Activated T-cell treated with anti-CD3 and anti-CD28 coated beads, Interleukin-2, amount 50 U/mL, for 24 hours (primary cell): Measurements from ENCODE around the gene PDSS2.
"Not testable (repeated sequence)": the region's sequence is repeated elsewhere in the genome, so short reads cannot be mapped to it uniquely, and the experiment has no call there.

Experiments used
- DNase-seq: peaks from one replicate; pipeline ENCODE4 v3.0.0-alpha.2; 2020
- H3K27ac Mint-ChIP-seq: 2 replicates; pipeline ENCODE4 v1.8.0; 2020; ENCODE audit warnings: mild to moderate bottlenecking, mixed read lengths
- H3K27me3 Mint-ChIP-seq: 2 replicates; pipeline ENCODE4 v1.8.0; 2020; ENCODE audit warnings: mixed read lengths
- H3K36me3 Mint-ChIP-seq: 2 replicates; pipeline ENCODE4 v1.8.0; 2020; ENCODE audit warnings: low read depth, mixed read lengths
- H3K4me1 Mint-ChIP-seq: 2 replicates; pipeline ENCODE4 v1.8.0; 2020; ENCODE audit warnings: low read depth, mixed read lengths
- H3K4me3 Mint-ChIP-seq: 2 replicates; pipeline ENCODE4 v1.8.0; 2020; ENCODE audit warnings: mild to moderate bottlenecking, moderate library complexity, mixed read lengths
- H3K9me3 Mint-ChIP-seq: 2 replicates; pipeline ENCODE4 v1.8.0; 2020; ENCODE audit warnings: mixed read lengths

Gene PDSS2

DNA sequence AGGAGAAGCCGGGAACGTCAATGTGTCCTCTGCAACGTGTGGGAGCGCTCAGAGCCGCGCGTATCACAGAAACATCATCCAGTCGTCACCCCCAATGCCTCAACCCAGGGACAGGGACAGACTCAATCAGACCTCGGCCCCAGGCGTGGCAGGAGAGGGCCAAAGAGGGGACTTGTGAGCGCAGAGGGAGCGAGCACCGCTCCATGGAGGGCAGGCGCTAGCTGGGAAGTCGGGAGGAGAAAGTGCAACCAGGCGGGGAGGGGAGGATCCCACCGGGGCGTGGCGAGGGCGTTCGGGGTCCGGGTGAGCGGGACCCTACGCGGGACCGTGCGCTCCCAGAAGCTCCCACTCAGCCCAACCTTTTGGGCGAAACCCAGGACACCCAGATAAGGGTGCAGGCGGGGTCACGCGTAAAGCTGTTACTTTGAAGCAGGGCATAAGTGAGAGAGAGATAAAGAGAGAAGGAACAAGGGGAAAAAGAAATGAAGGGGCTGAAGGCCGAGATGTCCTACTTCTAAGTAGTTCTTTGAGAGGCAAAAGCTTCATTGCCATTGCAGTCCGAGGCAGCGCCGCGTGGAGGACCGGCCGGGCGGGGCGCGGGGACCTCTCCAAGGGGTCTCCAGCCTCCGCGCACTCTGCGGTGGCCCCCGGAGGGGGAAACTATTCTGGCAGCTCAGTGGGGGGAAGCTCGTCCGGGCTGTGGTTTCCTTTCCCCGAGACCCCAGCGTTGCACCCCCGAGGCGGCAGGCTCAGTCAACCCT is 29.7 kb upstream of the PDSS2 start:
- H3K4me1 Mint-ChIP-seq, result peaks cover 25% of the 10 kb centered on the region
- DNase-seq, result peak; percentile 58
- peaks cover 5% of the 10 kb centered on the region for H3K36me3 Mint-ChIP-seq
- no peaks in the 10 kb centered on the region for H3K9me3 Mint-ChIP-seq
- H3K27ac Mint-ChIP-seq, result peak overlapping the region; percentile 82
- H3K27me3 Mint-ChIP-seq, result peaks cover 44% of the 10 kb centered on the region
- peak overlapping the region; percentile 82 for H3K4me3 Mint-ChIP-seq

DNA sequence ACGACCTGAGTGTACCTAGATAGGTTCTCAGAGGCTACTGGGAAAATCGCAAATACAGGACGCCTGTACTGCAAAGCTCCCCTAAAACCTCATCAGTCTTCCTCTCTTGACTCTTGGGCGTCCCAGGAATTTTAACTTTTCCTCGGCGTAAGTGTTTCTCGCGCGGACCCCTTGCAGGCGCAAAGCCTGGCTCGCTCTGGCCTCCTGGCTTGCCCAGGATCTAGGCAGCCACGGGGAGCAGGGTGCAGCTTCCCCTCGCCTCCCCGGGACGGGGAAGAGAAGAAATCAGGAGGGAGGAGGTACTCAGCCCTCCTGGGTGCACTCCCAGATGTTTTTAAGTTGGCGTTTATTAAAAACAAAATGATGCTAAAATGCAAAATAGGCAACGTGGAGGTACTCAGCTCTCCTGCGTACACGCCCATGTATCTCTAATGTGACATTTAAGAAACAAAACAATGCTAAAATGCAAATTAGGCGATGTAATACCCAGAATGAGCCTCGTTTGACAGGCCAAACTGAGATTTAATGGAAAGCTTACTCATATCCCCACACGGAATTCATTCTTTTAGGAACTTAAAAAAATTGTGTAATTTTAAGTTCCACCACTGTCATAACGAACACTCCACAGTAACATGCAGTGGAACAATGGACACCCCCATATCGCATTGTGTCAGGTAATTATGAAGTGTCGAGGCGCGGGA is 29.0 kb upstream of the PDSS2 start:
- peaks cover 25% of the 10 kb centered on the region for H3K4me1 Mint-ChIP-seq
- H3K4me3 Mint-ChIP-seq, result peak overlapping the region; percentile 82
- peak overlapping the region; percentile 82 for H3K27ac Mint-ChIP-seq
- no peaks in the 10 kb centered on the region for H3K9me3 Mint-ChIP-seq
- peak; percentile 32 for DNase-seq
- H3K36me3 Mint-ChIP-seq, result peaks cover 5% of the 10 kb centered on the region
- H3K27me3 Mint-ChIP-seq, result peaks cover 50% of the 10 kb centered on the region

DNA sequence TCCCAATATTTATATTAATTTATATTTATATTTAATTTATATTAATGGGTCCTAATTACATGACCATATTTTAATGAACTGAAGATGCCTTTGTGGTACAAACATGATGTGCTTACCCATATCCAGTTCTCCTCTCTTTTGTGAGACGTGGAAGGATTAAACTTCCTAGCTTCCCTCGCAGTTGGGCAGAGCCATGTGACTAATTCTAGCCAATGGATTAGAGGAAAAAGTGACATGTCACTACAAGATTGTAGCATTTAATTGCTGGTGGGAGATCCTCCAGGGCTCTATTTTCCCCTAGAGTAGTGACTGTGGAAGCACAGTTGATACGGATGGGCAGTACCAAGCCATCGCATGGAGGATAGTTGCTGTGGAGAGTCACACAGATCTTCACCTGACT is 25.8 kb upstream of the PDSS2 start:
- peaks cover 72% of the 10 kb centered on the region for H3K27me3 Mint-ChIP-seq

DNA sequence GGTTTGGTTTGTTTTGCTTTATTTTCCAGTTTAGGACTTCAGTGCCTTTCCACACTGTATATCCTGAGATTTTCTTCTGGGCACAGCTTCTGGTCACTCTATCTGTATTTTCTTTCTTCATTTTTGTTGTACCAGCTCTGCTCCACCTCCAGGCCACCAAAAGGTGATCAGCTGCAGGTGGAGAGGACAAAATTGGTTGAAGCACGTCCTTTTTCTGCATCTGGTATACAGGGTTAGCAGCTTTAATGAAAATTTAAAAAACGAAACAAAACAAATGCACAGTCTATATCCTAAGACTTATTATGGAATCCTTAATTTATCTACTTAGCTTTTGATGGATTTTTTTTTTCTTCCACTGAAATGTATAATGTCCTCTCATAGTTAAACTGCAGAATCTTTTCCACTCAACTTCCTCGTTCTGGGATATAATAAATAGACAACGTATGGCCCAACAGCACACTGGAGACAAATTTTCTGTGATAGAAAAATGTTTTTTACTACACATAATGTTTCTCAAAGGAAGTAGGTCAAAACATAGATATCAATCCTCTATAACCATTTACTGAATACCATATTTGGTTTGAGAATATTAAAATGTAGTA is 19.8 kb upstream of the PDSS2 start:
- Mint-ChIP-seq H3K4me3 (no peak overlapping the region), H3K27me3 (peaks cover 36% of the 10 kb centered on the region), H3K36me3 (no peaks in the 10 kb centered on the region), H3K4me1 (no peaks in the 10 kb centered on the region), H3K27ac (no peak overlapping the region), H3K9me3 (no peaks in the 10 kb centered on the region)
- DNase-seq, result no peak

More for the DNA sequence above, 25.8 kb upstream of the PDSS2 start:
- H3K4me1 Mint-ChIP-seq, result peaks cover 15% of the 10 kb centered on the region
- no peak for DNase-seq
- H3K9me3 Mint-ChIP-seq, result no peaks in the 10 kb centered on the region
- H3K27ac Mint-ChIP-seq, result no peak overlapping the region
- no peak overlapping the region for H3K4me3 Mint-ChIP-seq
- H3K36me3 Mint-ChIP-seq, result no peaks in the 10 kb centered on the region

DNA sequence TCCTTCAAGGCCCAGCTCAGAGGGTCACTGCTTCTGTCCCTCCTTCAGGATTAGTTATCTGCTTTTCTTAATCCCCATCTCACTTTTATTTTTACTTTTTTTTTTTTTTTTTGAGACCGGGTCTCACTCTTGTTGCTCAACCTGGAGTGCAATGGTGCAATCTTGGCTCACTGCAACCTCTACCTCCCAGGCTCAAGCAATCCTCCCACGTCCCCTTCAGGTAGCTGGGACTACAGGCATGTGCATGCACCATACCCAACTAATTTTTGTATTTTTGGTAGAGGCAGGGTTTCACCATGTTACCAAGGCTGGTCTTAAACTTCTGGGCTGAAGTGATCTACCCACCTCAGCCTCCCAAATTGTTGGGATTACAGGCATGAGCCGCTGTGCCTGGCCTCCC is 16.5 kb upstream of the PDSS2 start:
- H3K9me3 Mint-ChIP-seq, H3K4me1 Mint-ChIP-seq, H3K36me3 Mint-ChIP-seq, H3K27ac Mint-ChIP-seq, H3K4me3 Mint-ChIP-seq, DNase-seq: not testable (repeated sequence)
- H3K27me3 Mint-ChIP-seq, result peaks cover 18% of the 10 kb centered on the region

DNA sequence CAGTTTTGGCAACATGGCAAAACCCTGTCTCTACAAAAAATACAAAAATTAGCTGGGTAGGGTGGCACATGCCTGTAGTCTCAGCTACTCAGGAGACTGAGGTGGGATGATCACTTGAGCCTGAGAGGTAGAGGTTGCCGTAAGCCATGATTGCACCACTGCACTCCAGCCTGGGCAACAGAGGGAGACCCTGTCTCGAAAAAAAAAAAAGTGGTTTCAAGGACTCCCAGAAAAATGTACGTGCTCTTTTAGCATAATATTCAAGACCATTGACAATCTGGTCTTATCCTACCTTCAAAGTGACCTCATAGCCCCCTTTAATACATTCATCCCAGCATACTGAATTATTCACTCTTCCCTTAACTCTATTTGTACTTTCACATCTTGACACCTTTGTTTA is 16.0 kb upstream of the PDSS2 start:
- H3K27me3 Mint-ChIP-seq, result peaks cover 17% of the 10 kb centered on the region
- not testable (repeated sequence) for H3K36me3 Mint-ChIP-seq, H3K4me1 Mint-ChIP-seq, H3K27ac Mint-ChIP-seq, DNase-seq, H3K9me3 Mint-ChIP-seq, H3K4me3 Mint-ChIP-seq

DNA sequence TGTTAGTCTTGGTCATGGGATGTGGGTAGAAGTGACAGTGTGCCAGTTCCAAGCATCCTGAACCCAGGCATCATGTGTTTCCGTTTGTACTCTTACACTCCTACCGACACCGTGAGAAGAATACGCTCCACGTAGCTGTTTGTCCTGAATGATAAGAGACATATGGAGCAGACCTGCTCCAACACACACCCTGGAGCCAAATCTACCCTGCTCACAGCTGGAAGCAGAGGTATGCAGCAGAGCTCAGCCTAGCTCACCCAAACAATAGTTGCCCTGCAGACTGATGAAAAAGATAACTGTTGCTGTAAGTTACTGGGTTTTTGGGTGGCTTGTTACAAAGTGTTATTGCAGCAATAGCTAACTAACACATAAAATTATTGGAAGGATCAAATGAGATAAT is 14.3 kb upstream of the PDSS2 start:
- peaks cover 23% of the 10 kb centered on the region for H3K27me3 Mint-ChIP-seq
- no peaks in the 10 kb centered on the region for H3K4me1 Mint-ChIP-seq
- no peak overlapping the region for H3K27ac Mint-ChIP-seq
- no peak for DNase-seq
- no peaks in the 10 kb centered on the region for H3K36me3 Mint-ChIP-seq
- no peaks in the 10 kb centered on the region for H3K9me3 Mint-ChIP-seq
- no peak overlapping the region for H3K4me3 Mint-ChIP-seq

DNA sequence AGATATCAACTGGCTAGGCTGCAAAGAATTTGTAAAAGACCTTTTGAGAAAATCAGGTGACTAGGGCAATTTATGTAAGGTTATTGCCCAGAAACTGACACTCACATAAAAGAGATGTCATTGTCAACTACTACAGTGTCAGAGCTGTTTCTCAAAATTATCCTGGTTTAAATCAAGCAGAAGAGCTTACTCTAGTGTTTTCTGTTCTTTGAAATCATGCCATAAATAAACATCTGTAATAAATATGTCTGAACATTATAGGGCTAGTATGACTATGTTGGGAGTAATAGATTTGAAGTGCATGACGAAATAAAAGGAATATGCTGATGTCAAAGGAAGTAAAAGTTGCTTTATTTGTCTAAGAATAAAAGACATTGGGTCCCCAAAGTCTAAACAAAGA is 11.0 kb upstream of the PDSS2 start:
- no peak overlapping the region for H3K4me3 Mint-ChIP-seq
- H3K27ac Mint-ChIP-seq, result no peak overlapping the region
- H3K27me3 Mint-ChIP-seq, result peaks cover 22% of the 10 kb centered on the region
- H3K36me3 Mint-ChIP-seq, result no peaks in the 10 kb centered on the region
- H3K4me1 Mint-ChIP-seq, result no peaks in the 10 kb centered on the region
- DNase-seq, result no peak
- H3K9me3 Mint-ChIP-seq, result no peaks in the 10 kb centered on the region

DNA sequence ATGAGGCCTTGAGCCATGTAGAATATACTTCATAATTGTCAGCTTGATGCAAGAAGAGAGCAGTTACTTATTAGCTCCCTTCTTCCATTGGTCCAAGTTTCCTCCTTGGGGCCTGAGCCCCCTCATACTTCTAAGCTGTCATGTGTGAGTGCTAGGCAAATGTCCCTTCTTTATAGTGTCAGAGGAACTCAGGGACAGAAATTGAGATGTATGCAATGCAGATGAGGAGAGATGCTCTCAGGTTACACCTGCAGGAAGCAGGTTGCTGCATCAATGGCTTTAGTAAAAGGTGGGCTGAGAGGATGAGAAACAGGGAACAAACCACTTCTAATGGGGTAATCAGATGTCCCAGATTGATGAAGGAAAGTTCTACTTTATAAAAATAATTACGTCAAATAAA is 6.7 kb upstream of the PDSS2 start:
- Mint-ChIP-seq H3K9me3 (no peaks in the 10 kb centered on the region), H3K4me1 (no peaks in the 10 kb centered on the region), H3K36me3 (no peaks in the 10 kb centered on the region), H3K4me3 (no peak overlapping the region), H3K27me3 (peaks cover 12% of the 10 kb centered on the region), H3K27ac (no peak overlapping the region)
- DNase-seq, result no peak

DNA sequence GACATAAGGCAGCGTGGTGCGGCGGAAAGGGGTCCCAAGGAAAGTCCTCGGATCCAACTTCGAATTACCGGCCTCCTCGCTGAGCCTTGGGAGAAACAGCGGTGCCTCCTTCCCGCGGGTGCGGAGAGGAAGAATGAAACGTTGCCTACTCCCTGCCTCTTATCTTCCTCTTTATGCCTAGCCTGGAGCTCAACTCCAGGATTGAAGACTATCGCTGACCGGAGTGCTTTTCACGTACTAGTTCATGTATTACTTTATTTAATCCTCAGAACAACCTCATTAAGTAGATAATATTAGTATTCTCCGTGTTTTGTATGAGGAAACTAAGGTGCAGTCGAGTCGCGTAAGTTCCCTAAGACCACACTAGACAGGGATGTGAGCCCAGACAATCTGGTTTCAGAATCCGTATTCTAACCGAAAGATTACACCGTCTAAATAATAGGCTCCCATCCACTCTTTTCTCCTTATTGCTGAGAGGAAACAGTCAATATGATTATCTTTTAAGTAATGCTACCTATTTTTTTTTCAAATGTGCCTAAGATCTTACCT is 793 bp upstream of the PDSS2 start:
- Mint-ChIP-seq H3K4me1 (peaks cover 22% of the 10 kb centered on the region), H3K4me3 (peak overlapping the region; percentile 92), H3K27ac (peak overlapping the region; percentile 93), H3K27me3 (no peaks in the 10 kb centered on the region), H3K36me3 (peaks cover 23% of the 10 kb centered on the region), H3K9me3 (no peaks in the 10 kb centered on the region)
- no peak for DNase-seq

DNA sequence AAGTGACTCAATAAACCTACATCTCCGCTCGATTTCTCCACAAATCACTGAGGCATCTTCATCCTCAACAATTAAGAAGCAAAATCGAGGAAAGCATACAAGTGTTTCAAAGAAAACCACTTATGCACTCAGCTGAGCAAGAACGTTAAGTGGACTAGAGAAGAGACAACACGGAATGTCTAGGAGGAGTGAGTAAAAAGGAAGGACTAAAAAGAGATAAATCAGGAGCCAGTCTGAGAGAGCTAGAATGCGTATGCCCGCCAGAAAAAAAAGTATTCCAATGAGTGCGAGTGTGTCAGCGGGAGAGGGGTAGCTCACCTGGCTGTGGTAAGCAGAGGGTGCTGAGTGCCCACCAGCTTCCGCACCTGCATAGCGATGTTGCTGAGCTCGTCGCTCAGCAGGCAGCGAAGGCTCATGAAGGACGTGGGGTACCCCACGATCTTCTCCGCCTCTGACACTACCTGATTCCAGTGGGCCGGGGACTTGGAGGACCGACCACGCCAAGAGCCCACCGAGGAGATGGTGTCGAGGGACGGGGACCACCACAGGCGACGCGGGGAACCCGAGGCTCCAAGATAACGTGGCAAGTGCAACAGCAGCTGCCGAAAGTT is 587 bp downstream of the PDSS2 start:
- Mint-ChIP-seq H3K27ac (peak overlapping the region; percentile 93), H3K36me3 (peaks cover 28% of the 10 kb centered on the region), H3K27me3 (no peaks in the 10 kb centered on the region), H3K9me3 (no peaks in the 10 kb centered on the region), H3K4me1 (peaks cover 26% of the 10 kb centered on the region), H3K4me3 (peak overlapping the region; percentile 92)
- no peak for DNase-seq

DNA sequence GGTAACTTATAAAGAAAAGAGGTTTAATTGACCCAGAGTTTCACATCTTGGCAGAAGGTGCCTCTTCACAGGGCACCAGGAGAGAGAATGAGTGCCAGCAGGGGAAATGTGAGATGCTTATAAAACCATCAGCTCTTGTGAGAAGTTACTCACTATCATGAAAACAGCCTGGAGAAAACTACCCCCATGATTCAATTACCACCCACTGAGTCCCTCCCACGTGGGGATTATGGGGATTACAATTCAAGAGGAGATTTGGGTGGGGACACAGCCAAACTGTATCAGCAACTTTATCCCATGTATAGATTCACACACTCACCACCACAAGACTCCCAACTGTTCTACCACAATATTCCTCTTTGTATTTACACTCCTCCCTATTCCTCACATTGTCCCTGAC is 10.6 kb downstream of the PDSS2 start:
- Mint-ChIP-seq H3K4me3 (no peak overlapping the region), H3K27me3 (no peaks in the 10 kb centered on the region), H3K4me1 (peaks cover 6% of the 10 kb centered on the region), H3K27ac (no peak overlapping the region), H3K36me3 (peaks cover 71% of the 10 kb centered on the region), H3K9me3 (peaks cover 23% of the 10 kb centered on the region)
- DNase-seq, result no peak

DNA sequence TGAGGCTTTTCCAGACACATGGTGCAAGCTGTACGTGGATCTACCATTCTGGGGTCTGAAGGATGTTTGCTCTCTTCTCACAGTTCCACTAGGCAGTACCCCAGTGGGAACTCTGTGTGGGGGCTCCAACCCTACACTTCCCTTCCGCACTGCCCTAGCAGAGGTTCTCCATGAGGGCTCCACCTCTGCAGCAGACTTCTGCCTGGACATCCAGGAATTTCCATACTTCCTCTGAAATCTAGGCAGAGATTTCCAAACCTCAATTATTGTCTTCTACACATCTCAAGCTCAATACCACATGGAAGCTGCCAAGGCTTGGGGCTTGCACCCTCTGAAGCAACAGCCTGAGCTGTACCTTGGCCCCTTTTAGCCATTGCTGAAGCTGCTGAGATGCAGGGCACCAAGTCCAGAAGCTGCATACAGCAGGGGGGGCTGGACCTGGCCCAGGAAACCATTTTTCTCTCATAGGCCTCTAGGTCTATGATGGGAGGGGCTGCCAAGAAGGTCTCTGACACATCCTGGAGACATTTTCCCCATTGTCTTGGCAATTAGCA is 11.6 kb downstream of the PDSS2 start:
- peaks cover 63% of the 10 kb centered on the region for H3K36me3 Mint-ChIP-seq
- H3K9me3 Mint-ChIP-seq, result peaks cover 23% of the 10 kb centered on the region
- peaks cover 12% of the 10 kb centered on the region for H3K4me1 Mint-ChIP-seq
- no peak for DNase-seq
- no peak overlapping the region for H3K4me3 Mint-ChIP-seq
- H3K27me3 Mint-ChIP-seq, result no peaks in the 10 kb centered on the region
- H3K27ac Mint-ChIP-seq, result no peak overlapping the region

DNA sequence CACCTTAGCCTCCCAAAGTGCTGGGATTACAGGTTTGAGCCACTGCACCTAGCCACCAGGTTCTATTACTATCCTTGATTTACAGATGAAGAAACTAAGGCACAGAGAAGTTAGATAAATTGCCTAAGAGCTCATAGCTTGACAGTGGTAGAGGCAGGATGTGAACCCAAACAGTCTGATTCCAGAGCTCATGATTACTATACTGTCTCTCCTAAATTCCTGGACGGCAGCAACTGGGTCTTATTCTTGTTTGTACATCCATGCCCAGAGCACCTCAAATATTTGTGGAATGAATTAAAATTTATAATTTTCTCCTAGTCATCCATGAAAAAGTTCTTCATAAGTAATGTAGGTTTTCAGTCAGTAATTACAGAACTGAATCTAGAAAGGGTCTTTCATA is 15.1 kb downstream of the PDSS2 start:
- no peaks in the 10 kb centered on the region for H3K27me3 Mint-ChIP-seq
- no peak for DNase-seq
- H3K36me3 Mint-ChIP-seq, result peaks cover 37% of the 10 kb centered on the region
- no peak overlapping the region for H3K27ac Mint-ChIP-seq
- H3K4me3 Mint-ChIP-seq, result no peak overlapping the region
- H3K9me3 Mint-ChIP-seq, result peaks cover 21% of the 10 kb centered on the region
- peaks cover 33% of the 10 kb centered on the region for H3K4me1 Mint-ChIP-seq
